Mucosa of descending colon (tissue), 3 donors: ENCODE measurements around the gene ZNF771. TPM values are rescaled to one million over a fixed set of nuclear protein-coding genes. Genes with fewer than 3 reads are reported as not detected.
"Not testable (repeated sequence)": the region's sequence is repeated elsewhere in the genome, so short reads cannot be mapped to it uniquely, and the experiment has no call there.

ENCODE experiments used
- ATAC-seq: fragments of 200-7000 bp; cut with Tn5 transposase; one replicate; pipeline ENCODE4 v1.9.1; 2020; ENCODE audit warnings: mild to moderate bottlenecking, moderate library complexity
- DNase-seq, 3 donors: peaks; one replicate each; pipeline ENCODE4 v3.0.0-alpha.2; 2020
- H3K36me3 ChIP-seq: fragments of 200-600 bp; one replicate; pipeline ENCODE4 v1.8.0; 2021; ENCODE audit warnings: low read depth, mild to moderate bottlenecking
- H3K4me1 ChIP-seq: fragments of 200-600 bp; one replicate; pipeline ENCODE4 v1.8.0; 2021; ENCODE audit warnings: low read depth, mild to moderate bottlenecking
- H3K4me3 ChIP-seq: fragments of 200-600 bp; one replicate; pipeline ENCODE4 v1.8.0; 2021; ENCODE audit warnings: mild to moderate bottlenecking
- H3K9me3 ChIP-seq: fragments of 200-600 bp; one replicate; pipeline ENCODE4 v1.8.0; 2021; ENCODE audit warnings: mild to moderate bottlenecking
- CTCF ChIP-seq: fragments of 200-600 bp; IDR thresholded peaks from one replicate; pipeline ENCODE4 v1.8.0; 2022; ENCODE audit warnings: antibody characterized with exemption, mild to moderate bottlenecking
- intact Hi-C, 2 donors: fragments of 100-400 bp; cut with DNase I in 1 of 2; cut with micrococcal nuclease in 1 of 2; formaldehyde crosslinking; loops; one replicate each; pipeline versions ENCODE4 v1.11.0 to v1.11.1; 2022; cut with DNase I, micrococcal nuclease
- total RNA-seq, 3 donors: library from RNA; stranded (reverse); fragmentation: NEBNext Ultra II Directional in 2 of 3; extraction: Animal tissue kit (Norgen Biotek cat#: 25700) in 2 of 3; gene quantifications; one replicate each; pipeline versions ENCODE4 v1.2.1 to v1.2.4, GENCODE V29; 2021 to 2023
- donor health status: DM: no; HTN: no; CAD: no; lungs with moderate emphysema.
- donor health status: DM: no; HTN: no; CAD: no.
- donor health status: DM: no; HTN: yes; CAD: no.

The ZNF771 gene
- total RNA-seq, 3 donors from 2014 or later: 3.8 to 11.6 (median 4.3) TPM

GRCh38 chr16:30457743-30458560 is 50.5 kb downstream of the ZNF771 start:
- Histone ChIP-seq H3K4me1 (peaks cover 4% of the 10 kb centered on the region), H3K36me3 (no peaks in the 10 kb centered on the region), H3K9me3 (no peaks in the 10 kb centered on the region), H3K4me3 (no peak overlapping the region)
- intact Hi-C loops: no loop called here
- TF ChIP-seq CTCF: no peak
- DNase-seq: no peak
- no peak for ATAC-seq

- no peaks in the 10 kb centered on the region for H3K36me3 ChIP-seq
- TF ChIP-seq CTCF: no peak
- no peaks in the 10 kb centered on the region for H3K4me1 ChIP-seq
- no peak overlapping the region for H3K4me3 ChIP-seq
- peak; percentile 60 to 87 (median 67) for DNase-seq
- H3K9me3 ChIP-seq: no peaks in the 10 kb centered on the region
- intact Hi-C loops: no loop called here
- ATAC-seq: peak; percentile 93
These were observed 51.4 kb downstream of the ZNF771 start for GRCh38 chr16:30458561-30459394.

- intact Hi-C loops: no loop called here
- Histone ChIP-seq H3K4me1 (no peaks in the 10 kb centered on the region), H3K36me3 (no peaks in the 10 kb centered on the region), H3K4me3 (no peak overlapping the region), H3K9me3 (no peaks in the 10 kb centered on the region)
- no peak for TF ChIP-seq CTCF
- ATAC-seq (no peak), DNase-seq (no peak)
These were observed 52.0 kb downstream of the ZNF771 start for GRCh38 chr16:30459456-30459855.

GRCh38 chr16:30461426-30461825 is 54.0 kb downstream of the ZNF771 start:
- DNase-seq, H3K4me3 ChIP-seq, H3K36me3 ChIP-seq, H3K4me1 ChIP-seq, ATAC-seq, H3K9me3 ChIP-seq, intact Hi-C loops: not testable (repeated sequence)

GRCh38 chr16:30464078-30464477 is 56.7 kb downstream of the ZNF771 start:
- H3K36me3 ChIP-seq: no peaks in the 10 kb centered on the region
- ATAC-seq (no peak), DNase-seq (no peak)
- H3K9me3 ChIP-seq: no peaks in the 10 kb centered on the region
- no peak overlapping the region for H3K4me3 ChIP-seq
- no peak for TF ChIP-seq CTCF
- intact Hi-C loops: no loop called here
- no peaks in the 10 kb centered on the region for H3K4me1 ChIP-seq

Other genes starting within 250 kb of the ZNF771 start
- 10 to 100 TPM; 24.2 to 42.0 (median 25.2) TPM for gene CORO1A, start 224.0 kb upstream of the ZNF771 start, total RNA-seq
- 100 to 1,000 TPM in 2 of 3 donors, 10 to 100 TPM in 1; 67.8 to 187 (median 152) TPM for gene BOLA2B, start 213.9 kb upstream of the ZNF771 start, total RNA-seq
- 100 to 1,000 TPM in 1 of 3 donors, 10 to 100 TPM in 2; 52.8 to 100 (median 68.0) TPM for gene SLX1A, start 213.7 kb upstream of the ZNF771 start, total RNA-seq
- gene SULT1A3, start 208.4 kb upstream of the ZNF771 start, total RNA-seq: 10 to 100 TPM; 37.1 to 96.5 (median 66.7) TPM
- gene NPIPB13, start 159.1 kb upstream of the ZNF771 start, total RNA-seq: 10 to 100 TPM; 15.3 to 28.5 (median 21.7) TPM
- gene CD2BP2, start 52.3 kb upstream of the ZNF771 start, total RNA-seq: 10 to 100 TPM; 53.4 to 57.9 (median 53.5) TPM
- gene TBC1D10B, start 37.1 kb upstream of the ZNF771 start, total RNA-seq: 10 to 100 TPM; 46.4 to 48.8 (median 47.5) TPM
- 1 to 10 TPM in 2 of 3 donors, not detected in 1; 1.1 to 1.6 TPM for gene MYL11, start 32.8 kb upstream of the ZNF771 start, total RNA-seq
- gene SEPTIN1, start 25.0 kb upstream of the ZNF771 start, total RNA-seq: 1 to 10 TPM; 5.6 to 6.1 (median 6.0) TPM
- 10 to 100 TPM in 1 of 3 donors, 1 to 10 TPM in 2; 6.5 to 13.7 (median 6.6) TPM for gene ZNF48, start 12.2 kb upstream of the ZNF771 start, total RNA-seq
- gene DCTPP1, start 22.4 kb downstream of the ZNF771 start, total RNA-seq: 10 to 100 TPM; 43.7 to 95.8 (median 89.1) TPM
- 100 to 1,000 TPM; 107 to 185 (median 142) TPM for gene SEPHS2, start 38.3 kb downstream of the ZNF771 start, total RNA-seq
- gene ITGAL, start 65.1 kb downstream of the ZNF771 start, total RNA-seq: 10 to 100 TPM in 1 of 3 donors, 1 to 10 TPM in 2; 8.1 to 14.8 (median 8.5) TPM
- 10 to 100 TPM; 53.9 to 70.1 (median 65.9) TPM for gene ZNF768, start 119.0 kb downstream of the ZNF771 start, total RNA-seq
- gene ZNF747, start 127.3 kb downstream of the ZNF771 start, total RNA-seq: 10 to 100 TPM in 2 of 3 donors, 1 to 10 TPM in 1; 9.2 to 13.8 (median 10.5) TPM
- 10 to 100 TPM; 11.2 to 20.2 (median 12.7) TPM for gene ZNF764, start 150.8 kb downstream of the ZNF771 start, total RNA-seq
- 10 to 100 TPM; 17.0 to 23.0 (median 20.7) TPM for gene ZNF688, start 164.1 kb downstream of the ZNF771 start, total RNA-seq
- gene ZNF785, start 178.1 kb downstream of the ZNF771 start, total RNA-seq: 10 to 100 TPM; 14.7 to 28.4 (median 24.8) TPM
- 10 to 100 TPM in 2 of 3 donors, 1 to 10 TPM in 1; 7.6 to 10.7 (median 10.5) TPM for gene ZNF689, start 202.8 kb downstream of the ZNF771 start, total RNA-seq
- gene PRR14, start 243.4 kb downstream of the ZNF771 start, total RNA-seq: 10 to 100 TPM; 42.1 to 65.6 (median 45.6) TPM